Measurements from ENCODE around the gene ATP8B4.

- TF ChIP-seq CTCF (IDR thresholded peaks at IDR 0.05; ENCODE audit: low read length) (no peak), EZH2 (IDR thresholded peaks at IDR 0.05; ENCODE audit: borderline replicate concordance, low read length) (no peak)
Observed at GRCh38 chr15:50042775-50043174, 76.3 kb downstream of the ATP8B4 start.
